GM13977 (cell line): ENCODE results near the gene IGFBP6.

Experiments used
- DNase-seq: peaks from one replicate; pipeline ENCODE4 v3.0.0; 2012; ENCODE audit warnings: low spot score
- CTCF ChIP-seq: IDR thresholded peaks from 2 replicates; pipeline ENCODE4 v1.5.1; 2012; ENCODE audit warnings: mild to moderate bottlenecking, control low read depth; ENCODE audit not compliant: insufficient read depth; ENCODE audit errors: extremely low read depth, missing control alignments
- in situ Hi-C: fragments of 300-500 bp; cut with MboI; formaldehyde crosslinking; loops from one replicate; pipeline ENCODE4 v1.12.0; 2022; ENCODE audit warnings: low sequenced_read_pairs, low pct_unique_long_range_greater_than_20kb, mixed read lengths, inconsistent platforms; ENCODE audit not compliant: unreplicated experiment

Gene IGFBP6

GRCh38 chr12:53113951-53114350 lies 16.5 kb downstream of the IGFBP6 start:
- in situ Hi-C loops: no loop called here
- TF ChIP-seq CTCF: no peak
- DNase-seq: no peak

GRCh38 chr12:53115112-53115890 lies 17.8 kb downstream of the IGFBP6 start:
- in situ Hi-C loops: no loop called here
- DNase-seq: peak; percentile 30
- no peak for TF ChIP-seq CTCF

GRCh38 chr12:53115891-53116648 lies 18.6 kb downstream of the IGFBP6 start:
- DNase-seq: peak; percentile 7
- in situ Hi-C loops: no loop called here
- no peak for TF ChIP-seq CTCF

GRCh38 chr12:53118751-53119300 lies 21.4 kb downstream of the IGFBP6 start:
- DNase-seq: no peak
- TF ChIP-seq CTCF: no peak
- in situ Hi-C loops: no loop called here

GRCh38 chr12:53120685-53121525 lies 23.4 kb downstream of the IGFBP6 start:
- TF ChIP-seq CTCF: no peak
- DNase-seq: peak; percentile 13
- in situ Hi-C loops: no loop called here

- in situ Hi-C loops: no loop called here
- no peak for DNase-seq
- TF ChIP-seq CTCF: no peak
Observed at GRCh38 chr12:53122961-53123468, 25.5 kb downstream of the IGFBP6 start.
